GM06990 (cell line): ENCODE measurements around the gene SNAP29.

ENCODE experiments used
- DNase-seq: peaks from one replicate; pipeline ENCODE4 v3.0.0-alpha.2; 2011; ENCODE audit not compliant: insufficient read length; ENCODE audit errors: extremely low read depth
- H3K27me3 ChIP-seq: replicated peaks from 2 replicates; pipeline ENCODE4 v1.6.0; 2011; ENCODE audit warnings: low read length; ENCODE audit not compliant: control insufficient read depth, insufficient read depth
- H3K36me3 ChIP-seq: 2 replicates; pipeline ENCODE4 v1.5.1; 2011; ENCODE audit warnings: low read length; ENCODE audit not compliant: control insufficient read depth, insufficient read depth
- H3K4me3 ChIP-seq: replicated peaks from 2 replicates; pipeline ENCODE4 v1.5.1; 2011; ENCODE audit warnings: low read depth, mild to moderate bottlenecking, control low read depth, low read length
- CTCF ChIP-seq: IDR thresholded peaks from 2 replicates; pipeline ENCODE4 v1.5.1; 2011; ENCODE audit warnings: low read length, control low read depth, mild to moderate bottlenecking, inconsistent platforms; ENCODE audit not compliant: insufficient read depth, poor library complexity, severe bottlenecking

SNAP29 gene

GRCh38 chr22:20858615-20859416, at the start of gene SNAP29, which contains the start of gene PI4KA:
Gene SNAP29 (plus strand): TSS chr22:20859007. CDS start chr22:20859111, 104 bp downstream.
Gene PI4KA (minus strand): TSS chr22:20858811. CDS start chr22:20858725, 86 bp downstream.
- H3K27me3 ChIP-seq: no peaks in the 10 kb centered on the region
- peak within 1 kb of the TSS; percentile 91 for H3K4me3 ChIP-seq
- TF ChIP-seq CTCF: no peak
- peak; percentile 100 for DNase-seq
- H3K36me3 ChIP-seq: peaks cover 2% of the 10 kb centered on the region

- no peaks in the 10 kb centered on the region for H3K27me3 ChIP-seq
- TF ChIP-seq CTCF: no peak
- H3K4me3 ChIP-seq: no peak overlapping the region
- peaks cover 12% of the 10 kb centered on the region for H3K36me3 ChIP-seq
- no peak for DNase-seq
Measured at GRCh38 chr22:20809538-20810185, 49.1 kb upstream of the SNAP29 start.

GRCh38 chr22:20810645-20811044, 48.2 kb upstream of the SNAP29 start:
- TF ChIP-seq CTCF: no peak
- H3K27me3 ChIP-seq: no peaks in the 10 kb centered on the region
- DNase-seq: no peak
- peaks cover 9% of the 10 kb centered on the region for H3K36me3 ChIP-seq
- no peak overlapping the region for H3K4me3 ChIP-seq

GRCh38 chr22:20811171-20811570, 47.6 kb upstream of the SNAP29 start:
- no peak overlapping the region for H3K4me3 ChIP-seq
- H3K27me3 ChIP-seq: no peaks in the 10 kb centered on the region
- no peak for TF ChIP-seq CTCF
- H3K36me3 ChIP-seq: peaks cover 9% of the 10 kb centered on the region
- DNase-seq: no peak

- Histone ChIP-seq H3K36me3 (peaks cover 12% of the 10 kb centered on the region), H3K27me3 (no peaks in the 10 kb centered on the region), H3K4me3 (no peak overlapping the region)
- TF ChIP-seq CTCF: no peak
- no peak for DNase-seq
Measured at GRCh38 chr22:20811971-20812660, 46.7 kb upstream of the SNAP29 start.
